DND-41 (cell line): ENCODE data around the gene ENTREP1.

Source experiments
- EZH2 ChIP-seq: IDR thresholded peaks from 3 replicates; pipeline ENCODE4 v1.6.1; 2012; ENCODE audit warnings: borderline replicate concordance, low read depth, mild to moderate bottlenecking, moderate library complexity, low read length, inconsistent platforms; ENCODE audit not compliant: severe bottlenecking
- TF ChIP-seq, protein P1 (sequence below): IDR thresholded peaks from 2 replicates; pipeline ENCODE4 v1.5.1; 2012; ENCODE audit warnings: borderline replicate concordance, low read length, moderate library complexity, mild to moderate bottlenecking; ENCODE audit not compliant: poor library complexity, severe bottlenecking; ENCODE audit errors: extremely low read depth

DNA sequence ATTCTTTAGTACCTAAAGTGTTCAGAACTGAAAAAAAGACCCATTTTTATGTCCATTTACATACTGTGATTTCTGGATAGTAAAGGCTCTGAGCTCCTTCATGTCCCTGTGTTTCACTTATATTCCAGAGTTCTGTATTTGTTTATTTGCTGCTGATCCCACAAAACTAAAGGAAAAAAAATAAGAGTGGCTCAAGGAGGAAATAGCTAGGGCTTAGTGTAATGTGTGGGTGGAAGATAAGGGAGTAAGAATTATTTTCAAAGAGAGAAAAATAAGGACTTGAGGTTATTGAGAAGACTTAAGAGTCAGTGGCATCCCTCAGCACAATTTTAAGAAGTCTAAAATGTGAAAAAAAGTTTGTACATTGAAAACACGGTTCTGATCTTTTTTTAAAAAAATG lies 46.0 kb downstream of the ENTREP1 start:
- TF ChIP-seq, protein P1, sequence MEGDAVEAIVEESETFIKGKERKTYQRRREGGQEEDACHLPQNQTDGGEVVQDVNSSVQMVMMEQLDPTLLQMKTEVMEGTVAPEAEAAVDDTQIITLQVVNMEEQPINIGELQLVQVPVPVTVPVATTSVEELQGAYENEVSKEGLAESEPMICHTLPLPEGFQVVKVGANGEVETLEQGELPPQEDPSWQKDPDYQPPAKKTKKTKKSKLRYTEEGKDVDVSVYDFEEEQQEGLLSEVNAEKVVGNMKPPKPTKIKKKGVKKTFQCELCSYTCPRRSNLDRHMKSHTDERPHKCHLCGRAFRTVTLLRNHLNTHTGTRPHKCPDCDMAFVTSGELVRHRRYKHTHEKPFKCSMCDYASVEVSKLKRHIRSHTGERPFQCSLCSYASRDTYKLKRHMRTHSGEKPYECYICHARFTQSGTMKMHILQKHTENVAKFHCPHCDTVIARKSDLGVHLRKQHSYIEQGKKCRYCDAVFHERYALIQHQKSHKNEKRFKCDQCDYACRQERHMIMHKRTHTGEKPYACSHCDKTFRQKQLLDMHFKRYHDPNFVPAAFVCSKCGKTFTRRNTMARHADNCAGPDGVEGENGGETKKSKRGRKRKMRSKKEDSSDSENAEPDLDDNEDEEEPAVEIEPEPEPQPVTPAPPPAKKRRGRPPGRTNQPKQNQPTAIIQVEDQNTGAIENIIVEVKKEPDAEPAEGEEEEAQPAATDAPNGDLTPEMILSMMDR, result no peak
- TF ChIP-seq EZH2, result no peak
